Activated gamma-delta T cell treated with anti-CD3 and anti-CD28 coated beads, Interleukin-2, amount 50 U/mL, for 16 hours (primary cell): ENCODE data around the gene SECISBP2L.

Experiments
- DNase-seq: peaks from one replicate; pipeline ENCODE4 v3.0.0-alpha.2; 2020; ENCODE audit warnings: low read depth

SECISBP2L gene

DNA sequence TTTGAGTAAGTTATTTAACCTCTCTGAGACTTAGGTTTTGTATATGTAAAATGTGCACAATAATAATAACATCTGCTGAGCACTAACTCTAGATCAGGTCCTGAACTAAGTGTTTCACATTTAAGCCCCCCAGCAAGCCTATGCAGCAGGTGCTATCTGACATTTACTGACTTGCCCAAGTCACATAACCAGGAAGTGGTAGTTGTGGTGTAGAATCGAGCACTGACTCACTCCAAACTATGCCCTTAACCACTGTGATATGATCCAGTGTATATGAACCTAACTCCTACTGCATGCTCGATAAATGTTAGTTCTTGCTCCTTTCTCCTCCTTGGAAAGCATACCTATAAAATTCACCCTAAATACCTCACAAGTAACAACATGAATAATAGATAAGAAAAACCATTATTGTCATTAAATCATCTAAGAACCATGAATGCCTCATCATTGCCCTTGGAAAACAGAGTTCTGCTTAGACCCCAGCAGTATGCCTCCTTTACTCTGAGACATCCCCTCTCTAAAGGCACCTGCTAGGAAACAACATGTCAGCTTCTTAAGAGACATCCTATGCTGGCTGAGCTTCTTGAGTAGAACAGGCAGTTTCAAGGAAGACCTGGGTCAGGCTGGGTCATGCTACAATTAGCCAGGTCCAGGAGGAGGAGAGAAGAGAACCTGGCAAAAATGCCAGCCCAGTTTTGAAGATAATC lies 79.5 kb downstream of the SECISBP2L start:
- peak; percentile 30 for DNase-seq

DNA sequence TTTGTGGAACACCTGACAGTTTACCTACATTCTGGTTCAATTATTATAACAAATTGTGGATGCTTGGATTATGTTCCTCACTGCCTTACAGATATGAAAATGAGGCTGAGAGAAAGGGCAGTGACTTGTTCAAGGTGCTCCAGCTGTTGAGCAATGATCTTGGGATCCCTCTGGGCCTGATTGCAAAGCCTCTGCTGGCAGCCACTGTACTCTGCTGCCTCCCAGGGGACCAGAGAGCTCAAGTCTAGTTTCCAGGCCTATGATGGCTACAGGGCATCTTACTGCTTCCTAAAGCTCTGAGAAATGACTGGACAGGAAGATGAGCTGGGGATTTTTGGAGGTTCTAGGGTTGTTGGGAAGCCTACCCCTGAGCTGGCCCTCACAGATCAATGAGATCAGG lies 80.3 kb downstream of the SECISBP2L start:
- DNase-seq = no peak

DNA sequence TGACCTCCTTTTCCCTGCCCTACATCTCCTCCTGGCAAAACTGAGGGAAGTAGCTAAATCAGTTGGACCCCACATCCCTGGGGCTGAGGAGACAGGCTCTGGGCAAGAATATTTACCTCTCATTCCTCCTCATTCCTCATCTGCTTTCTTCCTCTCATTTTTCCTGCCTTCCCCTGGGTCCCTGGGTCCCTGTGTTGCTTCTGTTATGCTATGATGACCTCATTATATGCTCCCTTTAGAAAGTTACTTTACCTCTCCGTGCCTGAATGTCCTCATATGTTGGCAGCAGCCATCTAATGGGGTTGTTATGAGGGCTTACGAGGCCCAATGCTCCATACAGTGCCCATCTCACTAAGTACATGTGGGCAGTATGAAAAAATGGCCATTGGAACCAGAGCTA lies 81.3 kb downstream of the SECISBP2L start:
- DNase-seq = no peak

DNA sequence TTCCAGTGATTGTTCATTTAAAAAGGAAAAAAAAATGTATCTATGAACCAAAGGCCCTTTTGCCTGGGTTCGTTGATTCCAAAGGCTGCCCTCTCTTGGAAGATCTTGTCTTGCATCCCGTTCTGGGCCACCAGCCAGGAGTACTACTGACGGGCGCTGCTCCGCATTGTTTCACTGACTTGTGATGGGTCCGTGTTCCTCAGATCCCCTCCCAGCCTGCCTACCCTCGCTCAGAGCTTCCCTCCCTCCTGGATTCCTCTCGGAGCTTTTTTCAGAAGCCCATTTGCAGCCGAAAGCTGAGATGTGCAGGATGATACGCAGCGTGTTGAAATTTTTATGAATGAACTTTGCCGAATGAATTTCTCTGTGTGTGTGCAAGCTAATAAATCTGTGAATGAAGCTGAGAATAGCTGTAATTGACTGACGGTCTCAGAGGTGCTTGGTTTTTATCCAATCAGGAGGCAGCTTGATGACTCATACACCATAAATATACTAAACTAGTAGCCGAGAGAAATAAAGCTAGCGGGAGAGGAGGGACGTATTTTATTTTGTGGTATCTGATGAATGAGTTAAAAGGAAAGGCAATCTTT lies 82.6 kb downstream of the SECISBP2L start, which contains the start of gene SHC4:
TSS of gene SHC4 (minus strand) at position 396 of the 590 bp plus-strand sequence. CDS start 904 bp downstream, outside the sequence.
- no peak for DNase-seq

DNA sequence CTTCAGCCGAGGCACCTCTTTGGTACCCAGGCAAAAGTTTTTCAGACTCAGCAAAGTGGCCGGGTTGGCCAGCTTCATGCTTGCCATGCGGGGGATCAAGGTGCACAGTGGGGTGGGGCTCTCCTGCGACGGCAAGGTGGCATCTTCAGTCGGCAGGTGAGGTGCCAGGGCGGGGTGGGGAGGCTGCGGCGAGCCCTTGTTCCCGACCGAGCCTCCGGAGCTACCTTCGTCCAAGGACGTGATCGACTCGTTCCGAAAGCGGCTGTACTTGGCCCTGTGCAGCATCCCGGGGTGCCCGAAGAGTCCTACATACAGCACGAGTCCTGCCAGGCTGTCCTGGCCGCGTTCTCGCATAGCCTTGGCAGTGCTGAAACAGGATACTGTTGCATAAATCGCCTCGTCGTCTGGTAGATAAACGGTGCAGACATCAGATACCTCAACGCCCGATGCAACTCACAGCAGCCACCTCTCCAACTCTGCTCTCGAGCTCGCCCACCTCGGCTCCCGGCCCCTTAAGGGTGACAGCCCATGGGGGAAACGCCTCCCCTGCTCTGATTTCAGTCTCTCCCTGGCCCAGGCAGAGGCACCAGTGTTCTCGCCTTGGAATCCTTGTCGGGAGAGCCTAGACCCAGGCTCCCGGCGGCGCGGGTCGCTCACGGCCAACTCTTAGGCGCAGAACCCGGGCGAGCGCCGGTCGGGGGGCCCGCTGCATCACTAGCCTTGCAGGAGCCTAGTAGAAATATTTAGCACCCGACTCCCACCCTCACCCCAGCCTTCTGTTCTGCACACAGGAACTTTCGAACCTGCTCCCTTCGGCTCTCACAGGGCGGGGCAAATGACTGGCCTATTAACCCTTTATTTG lies 83.4 kb downstream of the SECISBP2L start:
- no peak for DNase-seq

DNA sequence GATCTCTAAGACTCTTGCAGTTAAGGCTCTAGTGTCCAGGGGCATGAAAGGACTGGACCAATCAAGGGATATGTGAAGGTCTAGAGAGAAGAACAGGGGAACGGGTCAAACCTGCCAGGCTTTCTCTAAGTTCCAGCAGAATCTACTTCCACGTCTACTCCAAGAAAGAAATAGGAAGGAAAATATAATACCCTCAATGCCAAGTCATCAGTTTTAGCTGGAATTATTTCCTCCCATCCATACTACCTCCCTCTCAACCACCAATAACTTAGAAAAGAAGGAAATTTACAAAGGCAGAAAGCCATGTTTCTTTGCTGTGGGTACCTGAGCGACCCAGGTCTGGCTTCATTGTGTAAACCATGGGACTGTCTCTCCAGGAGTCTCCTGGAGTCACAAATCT lies 90.3 kb downstream of the SECISBP2L start:
- DNase-seq = no peak

DNA sequence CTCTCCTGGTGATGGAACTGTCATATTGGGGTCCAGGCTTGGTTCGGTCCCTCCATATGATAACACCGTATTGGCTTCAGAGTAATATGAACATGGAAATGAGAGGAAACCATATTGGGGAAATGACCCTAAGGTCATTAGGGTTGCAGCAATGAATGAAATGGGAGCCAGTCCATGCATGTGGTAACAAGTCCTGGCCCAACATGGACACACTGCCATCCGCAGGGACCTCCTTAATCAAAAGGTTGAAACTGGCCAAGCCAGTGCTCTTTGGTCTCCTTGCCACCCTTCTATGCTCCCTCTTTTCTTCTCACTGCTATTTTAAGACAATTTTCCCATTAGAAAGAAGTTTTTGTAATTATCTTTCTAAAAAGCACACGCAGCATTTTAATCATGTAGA lies 90.9 kb downstream of the SECISBP2L start:
- no peak for DNase-seq

DNA sequence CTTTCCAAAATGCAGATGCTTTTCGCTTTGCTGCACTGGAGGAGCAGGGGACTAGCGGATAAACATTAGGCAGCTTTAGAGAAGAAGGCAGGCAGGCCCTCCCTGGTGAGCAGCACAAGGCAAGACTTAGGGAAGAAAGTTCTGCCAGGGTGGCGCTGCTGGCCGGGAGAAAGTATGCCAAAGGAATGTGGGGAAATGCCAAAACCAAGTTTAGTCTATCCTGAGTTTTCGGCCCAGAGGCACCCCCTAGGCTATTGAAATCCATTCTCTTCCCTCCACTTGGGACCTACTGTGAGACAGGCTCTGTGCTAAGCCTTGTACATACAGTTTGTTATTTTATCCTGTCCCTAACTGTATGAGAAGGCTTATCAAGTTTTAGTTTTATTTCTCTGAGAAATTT lies 91.7 kb downstream of the SECISBP2L start:
- DNase-seq = no peak

DNA sequence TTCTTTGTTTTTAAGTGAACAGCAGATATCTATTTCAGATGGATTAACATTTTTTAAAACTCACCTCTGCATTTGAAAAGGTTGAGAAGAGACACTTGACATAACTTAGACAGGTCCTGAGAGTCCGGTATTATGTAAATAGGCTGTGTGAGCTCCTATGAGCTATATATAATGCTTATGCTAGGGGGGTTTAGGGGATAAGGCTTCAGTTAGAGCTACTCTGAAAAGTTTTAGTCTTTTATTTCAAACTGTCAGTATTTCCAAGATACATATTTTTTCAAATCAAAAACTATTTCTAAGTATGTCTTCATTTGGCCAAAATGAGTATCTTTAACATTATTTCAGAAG lies 99.4 kb downstream of the SECISBP2L start:
- no peak for DNase-seq

DNA sequence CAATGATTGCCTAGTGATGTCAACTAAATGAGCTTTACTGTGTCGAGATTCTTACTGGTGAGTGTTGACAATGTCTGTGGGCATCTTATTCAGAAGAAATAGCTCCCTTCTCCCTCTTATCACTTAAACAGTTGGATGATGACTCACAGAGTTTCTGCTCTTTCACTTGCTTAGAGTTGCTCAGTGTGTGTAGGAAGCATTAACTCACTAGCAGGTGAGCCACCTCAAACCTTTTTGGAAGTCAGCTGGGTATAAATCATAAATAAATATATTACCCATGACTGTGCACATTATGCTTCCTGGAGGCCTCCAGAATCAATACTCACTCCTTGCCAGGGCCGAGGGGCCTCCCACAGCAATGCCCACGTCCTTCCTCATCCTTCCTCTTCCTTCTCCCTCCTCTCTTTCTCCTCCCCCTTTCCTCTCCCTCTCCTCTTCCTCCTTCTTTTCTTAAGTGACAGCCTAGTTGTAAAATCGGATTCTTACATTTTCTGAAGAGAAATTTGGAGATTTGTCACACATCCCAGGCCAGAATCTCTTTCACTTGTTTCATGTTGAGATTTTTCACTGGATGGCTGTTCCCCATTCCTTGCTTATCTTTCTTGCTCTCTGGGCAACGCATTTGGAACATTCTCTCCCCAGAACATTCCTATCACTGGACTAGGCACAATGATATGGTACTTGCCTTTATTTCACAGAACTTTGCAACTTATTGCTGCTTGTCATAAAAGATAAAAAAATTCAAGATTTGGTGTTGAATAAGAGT lies 100.0 kb downstream of the SECISBP2L start:
- DNase-seq = no peak

DNA sequence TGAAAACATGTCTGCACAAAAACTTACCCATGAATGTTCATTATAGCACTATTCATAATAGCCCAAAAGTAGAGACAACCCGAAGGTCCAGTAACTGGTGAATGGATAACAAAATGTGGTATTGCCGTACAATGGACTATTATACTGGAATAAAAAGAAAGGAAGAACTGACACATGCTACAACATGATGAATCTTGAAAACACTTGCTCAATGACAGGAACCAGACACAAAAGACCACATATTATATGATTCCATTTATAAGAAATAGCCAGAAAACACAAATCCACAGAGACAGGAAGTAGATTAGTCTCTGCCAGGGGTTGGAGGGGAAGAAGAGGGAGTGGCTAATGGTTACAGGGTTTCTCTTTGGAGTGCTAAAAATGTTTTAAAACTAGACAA lies 100.9 kb downstream of the SECISBP2L start:
- no peak for DNase-seq

DNA sequence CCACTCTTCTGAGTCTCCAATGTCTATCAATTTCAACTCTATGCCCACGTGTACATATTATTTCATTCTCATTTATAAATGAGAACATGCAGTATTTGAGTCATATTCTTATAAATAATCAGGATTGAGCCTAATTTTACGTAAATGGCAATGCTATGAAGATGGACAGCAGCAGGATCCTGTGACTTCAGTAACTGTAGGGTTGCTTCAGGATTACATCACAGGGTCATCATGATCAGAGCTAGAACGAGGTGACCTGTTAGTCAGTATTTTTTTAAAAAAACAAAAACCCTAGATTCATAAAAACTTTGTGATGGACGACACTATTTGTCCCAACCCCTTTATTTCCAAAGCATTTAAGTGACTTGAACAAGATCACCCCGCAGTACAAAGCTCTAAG lies 104.3 kb downstream of the SECISBP2L start:
- DNase-seq = no peak

DNA sequence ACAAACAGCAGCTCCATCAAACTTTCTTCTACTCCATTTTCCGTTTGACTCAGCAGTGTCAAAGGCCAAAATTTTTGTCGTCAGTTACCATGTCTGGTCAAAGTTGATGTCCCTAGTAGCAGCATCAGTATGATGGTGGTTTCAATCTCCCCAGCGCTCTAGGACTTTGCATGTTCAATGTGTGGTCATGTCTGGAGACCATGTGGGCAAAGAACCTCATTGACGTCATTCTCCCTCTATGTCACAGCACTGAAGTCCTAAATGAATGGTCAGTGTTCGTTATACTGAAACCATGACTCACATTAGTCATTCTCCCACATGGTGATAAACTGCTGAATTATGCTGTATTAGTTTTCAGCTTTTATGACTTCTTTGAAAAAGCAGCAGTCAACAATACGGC lies 105.7 kb downstream of the SECISBP2L start:
- no peak for DNase-seq

DNA sequence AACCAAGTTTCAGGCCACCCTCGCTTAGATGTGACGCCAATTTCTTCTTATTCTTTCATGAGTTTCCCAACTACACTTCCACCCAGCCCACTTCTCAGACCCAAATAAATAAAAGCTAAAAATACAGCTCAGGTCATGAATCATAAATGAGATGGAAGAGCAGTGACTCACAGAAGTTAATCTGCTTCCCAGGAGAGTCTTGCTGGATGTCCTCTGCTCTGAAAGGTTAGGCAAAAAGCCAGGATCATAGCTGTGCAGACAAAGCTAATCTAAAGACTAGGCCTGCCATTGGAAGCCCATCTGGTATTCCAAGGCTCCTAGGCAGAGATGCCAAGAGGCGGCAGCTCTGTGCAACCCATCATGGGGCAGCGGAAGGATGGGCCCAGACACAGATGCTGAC lies 106.6 kb downstream of the SECISBP2L start:
- DNase-seq = no peak
